Keratinocyte (primary cell): ENCODE measurements around the gene LTF.

ENCODE experiments used
- CTCF ChIP-seq, 3 experiments: IDR thresholded peaks in 1 of 3; conservative IDR thresholded peaks in 1 of 3; optimal IDR thresholded peaks in 1 of 3; 2 replicates in 2 of 3; 3 replicates in 1 of 3; pipeline versions ENCODE3 to v1.5.1; 2011; ENCODE audit warnings: low read length in 3 of 3, mild to moderate bottlenecking in 3 of 3, moderate library complexity in 2 of 3, control low read depth in 1 of 3, inconsistent platforms in 1 of 3; ENCODE audit not compliant: insufficient read depth in 2 of 3; ENCODE audit errors: extremely low read depth in 1 of 3
- EZH2 ChIP-seq: IDR thresholded peaks from one replicate; pipeline ENCODE4 v1.6.1; 2012; ENCODE audit warnings: inconsistent platforms, mild to moderate bottlenecking, low read length, moderate library complexity

GRCh38 chr3:46466871-46467403, 2.2 kb upstream of the LTF start:
- TF ChIP-seq CTCF (optimal IDR thresholded peaks at IDR 0.05 in 1 of 3, IDR thresholded peaks at IDR 0.05 in 1 of 3, conservative IDR thresholded peaks at IDR 0.05 in 1 of 3; ENCODE audit: extremely low read depth in 1 of 3, insufficient read depth in 2 of 3, low read length in 3 of 3), result no peak
- no peak for TF ChIP-seq EZH2
